Loucy (cell line): ENCODE measurements around the gene LOXL1.

Source experiments
- H2AFZ ChIP-seq: fragments of 200-600 bp; sonication (generic); 2 replicates; pipeline ENCODE4 v1.6.0; 2016; ENCODE audit warnings: antibody characterized with exemption, mild to moderate bottlenecking, low read length, moderate library complexity
- H3F3A ChIP-seq: fragments of 200-600 bp; 2 replicates; pipeline ENCODE4 v1.6.0; 2016; ENCODE audit warnings: antibody characterized with exemption, low read depth, mild to moderate bottlenecking
- H3K27me3 ChIP-seq: fragments of 200-600 bp; sonication (generic); 2 replicates; pipeline ENCODE4 v1.6.1; 2014; ENCODE audit warnings: low read length, mild to moderate bottlenecking; ENCODE audit not compliant: insufficient read depth, poor library complexity, severe bottlenecking
- H3K36me3 ChIP-seq: fragments of 200-600 bp; sonication (generic); 2 replicates; pipeline ENCODE4 v1.6.1; 2016; ENCODE audit warnings: low read length; ENCODE audit not compliant: insufficient read depth
- H3K4me1 ChIP-seq: fragments of 200-600 bp; sonication (generic); 2 replicates; pipeline ENCODE4 v1.5.1; 2014; ENCODE audit warnings: low read length, mild to moderate bottlenecking; ENCODE audit not compliant: insufficient read depth, poor library complexity, severe bottlenecking
- H3K4me2 ChIP-seq: fragments of 200-600 bp; sonication (generic); 2 replicates; pipeline ENCODE4 v1.6.0; 2014; ENCODE audit warnings: antibody characterized with exemption, low read length, low read depth, mild to moderate bottlenecking; ENCODE audit not compliant: poor library complexity, severe bottlenecking
- H3K4me3 ChIP-seq: fragments of 200-600 bp; sonication (generic); 2 replicates; pipeline ENCODE4 v1.5.1; 2014; ENCODE audit warnings: low read length, mild to moderate bottlenecking, mixed read lengths; ENCODE audit not compliant: poor library complexity, severe bottlenecking
- H3K79me2 ChIP-seq: fragments of 200-600 bp; sonication (generic); 2 replicates; pipeline ENCODE4 v1.6.1; 2014; ENCODE audit warnings: low read length; ENCODE audit not compliant: insufficient read depth
- H3K9ac ChIP-seq: fragments of 200-600 bp; sonication (generic); 2 replicates; pipeline ENCODE4 v1.6.0; 2014; ENCODE audit warnings: mild to moderate bottlenecking, low read depth, low read length, moderate library complexity; ENCODE audit not compliant: poor library complexity, severe bottlenecking
- H3K9me2 ChIP-seq: fragments of 200-600 bp; sonication (generic); replicated peaks from 2 replicates; pipeline ENCODE4 v1.6.1; 2016; ENCODE audit warnings: low read depth, low read length, mixed read lengths
- H3K9me3 ChIP-seq: fragments of 200-600 bp; sonication (generic); 2 replicates; pipeline ENCODE4 v1.6.1; 2014; ENCODE audit warnings: mild to moderate bottlenecking, antibody characterized with exemption, low read length, low read depth; ENCODE audit not compliant: insufficient read depth
- H4K20me1 ChIP-seq: fragments of 200-600 bp; sonication (generic); 2 replicates; pipeline ENCODE4 v1.6.0; 2014; ENCODE audit warnings: antibody characterized with exemption, low read length, mild to moderate bottlenecking; ENCODE audit not compliant: insufficient read depth, poor library complexity, severe bottlenecking
- CTCF ChIP-seq: fragments of 200-600 bp; sonication (generic); conservative IDR thresholded peaks from 2 replicates; pipeline ENCODE4 v1.5.1; 2014; ENCODE audit warnings: mild to moderate bottlenecking, antibody characterized with exemption, low read length
- EZH2phosphoT487 ChIP-seq: fragments of 200-600 bp; IDR thresholded peaks from 2 replicates; pipeline ENCODE4 v1.6.1; 2018; ENCODE audit warnings: antibody characterized with exemption, mild to moderate bottlenecking, moderate library complexity, borderline replicate concordance

Gene LOXL1

GRCh38 chr15:73932381-73933191, 6.3 kb downstream of the LOXL1 start:
- Histone ChIP-seq H3K9me3 (no peaks in the 10 kb centered on the region), H3K36me3 (no peaks in the 10 kb centered on the region), H4K20me1 (no peaks in the 10 kb centered on the region), H3K4me2 (peak overlapping the region; percentile 26), H3K4me3 (no peak overlapping the region), H2AFZ (no peak overlapping the region), H3F3A (peaks cover 5% of the 10 kb centered on the region; the same call in 1 of the 2 replicates), H3K4me1 (peaks cover 81% of the 10 kb centered on the region), H3K79me2 (no peaks in the 10 kb centered on the region), H3K9ac (peak overlapping the region; percentile 31), H3K9me2 (no peaks in the 10 kb centered on the region), H3K27me3 (no peaks in the 10 kb centered on the region)
- TF ChIP-seq CTCF = no peak
- no peak for TF ChIP-seq EZH2phosphoT487

- no peaks in the 10 kb centered on the region for H3K79me2 ChIP-seq
- TF ChIP-seq EZH2phosphoT487 (no peak), CTCF (no peak)
- no peaks in the 10 kb centered on the region for H3K36me3 ChIP-seq
These were observed 8.0 kb downstream of the LOXL1 start for GRCh38 chr15:73934281-73934680.

GRCh38 chr15:73935547-73935946, 9.3 kb downstream of the LOXL1 start:
- Histone ChIP-seq H3K36me3 (no peaks in the 10 kb centered on the region), H3K4me3 (no peak overlapping the region), H4K20me1 (no peaks in the 10 kb centered on the region), H3K79me2 (no peaks in the 10 kb centered on the region), H3K4me2 (peak overlapping the region; percentile 59), H2AFZ (no peak overlapping the region), H3F3A (peaks cover 5% of the 10 kb centered on the region; the same call in 1 of the 2 replicates), H3K9ac (peak overlapping the region; percentile 44), H3K9me3 (no peaks in the 10 kb centered on the region), H3K27me3 (no peaks in the 10 kb centered on the region), H3K9me2 (no peaks in the 10 kb centered on the region), H3K4me1 (peaks cover 71% of the 10 kb centered on the region)
- no peak for TF ChIP-seq EZH2phosphoT487
- no peak for TF ChIP-seq CTCF

More at GRCh38 chr15:73934281-73934680, 8.0 kb downstream of the LOXL1 start:
- peaks cover 76% of the 10 kb centered on the region for H3K4me1 ChIP-seq
- H3K9ac ChIP-seq = peak overlapping the region; percentile 54
- peak overlapping the region; percentile 31 for H3K4me3 ChIP-seq
- H4K20me1 ChIP-seq = no peaks in the 10 kb centered on the region
- peaks cover 5% of the 10 kb centered on the region; the same call in 1 of the 2 replicates for H3F3A ChIP-seq
- no peaks in the 10 kb centered on the region for H3K9me2 ChIP-seq
- H2AFZ ChIP-seq = no peak overlapping the region
- H3K4me2 ChIP-seq = peak overlapping the region; percentile 59
- H3K9me3 ChIP-seq = no peaks in the 10 kb centered on the region
- H3K27me3 ChIP-seq = no peaks in the 10 kb centered on the region
